Stimulated activated CD8-positive, alpha-beta memory T cell treated with anti-CD3 and anti-CD28 coated beads, Interleukin-2, amount 100 ng/mL, for 48 hours (primary cell): ENCODE results near the gene ARHGEF1.
"Not testable (repeated sequence)": the region's sequence is repeated elsewhere in the genome, so short reads cannot be mapped to it uniquely, and the experiment has no call there.

ENCODE experiments used
- DNase-seq, 2 donors: peaks; one replicate each; pipeline ENCODE4 v3.0.0-alpha.2; 2020; ENCODE audit warnings: low read depth in 2 of 2

ARHGEF1 gene

GRCh38 chr19:41930926-41931592 lies 48.1 kb downstream of the ARHGEF1 start:
- no peak for DNase-seq

- DNase-seq, result no peak
These were observed 49.3 kb downstream of the ARHGEF1 start for GRCh38 chr19:41932259-41932719.

GRCh38 chr19:41932720-41933332 lies 49.8 kb downstream of the ARHGEF1 start:
- no peak for DNase-seq

- DNase-seq, result no peak
These were observed 50.9 kb downstream of the ARHGEF1 start for GRCh38 chr19:41933693-41934426.

- DNase-seq, result peak; percentile 62 to 72
These were observed 51.9 kb downstream of the ARHGEF1 start for GRCh38 chr19:41934849-41935374.

- DNase-seq, result no peak
These were observed 52.9 kb downstream of the ARHGEF1 start for GRCh38 chr19:41935760-41936415.

GRCh38 chr19:41936416-41936850 lies 53.4 kb downstream of the ARHGEF1 start:
- no peak for DNase-seq

- DNase-seq, result no peak
These were observed 54.0 kb downstream of the ARHGEF1 start for GRCh38 chr19:41936961-41937360.

GRCh38 chr19:41937525-41938468 lies 54.8 kb downstream of the ARHGEF1 start:
- DNase-seq, result no peak

GRCh38 chr19:41939209-41939608 lies 56.2 kb downstream of the ARHGEF1 start:
- DNase-seq, result not testable (repeated sequence)

GRCh38 chr19:41939861-41940730 lies 57.1 kb downstream of the ARHGEF1 start:
- no peak for DNase-seq

GRCh38 chr19:41940731-41941409 lies 57.9 kb downstream of the ARHGEF1 start:
- DNase-seq, result no peak

GRCh38 chr19:41941410-41942202 lies 58.6 kb downstream of the ARHGEF1 start:
- DNase-seq, result no peak

GRCh38 chr19:41944336-41944735 lies 61.4 kb downstream of the ARHGEF1 start:
- no peak for DNase-seq

GRCh38 chr19:41945135-41945766 lies 62.3 kb downstream of the ARHGEF1 start:
- peak; percentile 72 to 83 for DNase-seq

- no peak for DNase-seq
These were observed 64.1 kb downstream of the ARHGEF1 start for GRCh38 chr19:41947091-41947490.

- peak; percentile 76 to 90 for DNase-seq
These were observed 68.7 kb downstream of the ARHGEF1 start for GRCh38 chr19:41951686-41952172.

- no peak for DNase-seq
These were observed 72.5 kb downstream of the ARHGEF1 start for GRCh38 chr19:41955521-41955920.
